GM12878 (cell line): Measurements from ENCODE around the gene HOXB2. TPM values are rescaled to one million over a fixed set of nuclear protein-coding genes. Genes with fewer than 3 reads are reported as not detected.

Source experiments
- ASH2L ChIP-seq: fragments of 300-600, 200-600 bp; sonication (generic); IDR thresholded peaks from 2 replicates; pipeline ENCODE4 v1.6.1; 2017; ENCODE audit warnings: low read depth, mild to moderate bottlenecking, borderline replicate concordance
- ATF3 ChIP-seq: IDR thresholded peaks from 2 replicates; pipeline ENCODE4 v1.6.1; 2011; ENCODE audit warnings: low read depth, mild to moderate bottlenecking, low read length, moderate library complexity, borderline replicate concordance; ENCODE audit errors: extremely low read depth
- ATF7 ChIP-seq: fragments of 450-650 bp; IDR thresholded peaks from 2 replicates; pipeline ENCODE4 v1.6.1; 2016; ENCODE audit warnings: low read depth, mild to moderate bottlenecking
- BMI1 ChIP-seq: fragments of 450-650 bp; IDR thresholded peaks from 2 replicates; pipeline ENCODE4 v1.6.1; 2016; ENCODE audit warnings: mild to moderate bottlenecking, moderate library complexity, borderline replicate concordance
- CEBPZ ChIP-seq: fragments of 150-350 bp; IDR thresholded peaks from 2 replicates; pipeline ENCODE4 v1.6.1; 2016; ENCODE audit warnings: low read depth, low read length
- DPF2 ChIP-seq: fragments of 450-650 bp; IDR thresholded peaks from 2 replicates; pipeline ENCODE4 v1.6.1; 2017; ENCODE audit warnings: mild to moderate bottlenecking
- E2F4 ChIP-seq: IDR thresholded peaks from 2 replicates; pipeline ENCODE4 v1.6.1; 2012; ENCODE audit warnings: low read depth, low read length, improper control_type of control experiment
- EED ChIP-seq: sonication (generic); IDR thresholded peaks from 2 replicates; pipeline ENCODE4 v1.6.1; 2016; ENCODE audit warnings: antibody characterized with exemption, low read depth
- GATAD2B ChIP-seq: fragments of 450-650 bp; conservative IDR thresholded peaks from 2 replicates; pipeline ENCODE4 v1.6.1; 2017; ENCODE audit warnings: low read depth, mild to moderate bottlenecking, moderate library complexity
- HDAC2 ChIP-seq: fragments of 200-600 bp; sonication (generic); IDR thresholded peaks from 2 replicates; pipeline ENCODE4 v1.6.1; 2017
- HDAC6 ChIP-seq: fragments of 200-600 bp; sonication (generic); IDR thresholded peaks from one replicate; pipeline ENCODE4 v1.8.0; 2017; ENCODE audit warnings: antibody characterized with exemption; ENCODE audit not compliant: unreplicated experiment
- IKZF1 ChIP-seq: fragments of 450-650 bp; conservative IDR thresholded peaks from 2 replicates; pipeline ENCODE4 v1.6.1; 2017; ENCODE audit warnings: antibody characterized with exemption, mild to moderate bottlenecking
- IKZF2 ChIP-seq, 2 experiments: fragments of 450-650 bp; IDR thresholded peaks; 2 replicates each; pipeline ENCODE4 v1.6.1; 2017; ENCODE audit warnings: mild to moderate bottlenecking in 2 of 2, moderate library complexity in 2 of 2
- JUND ChIP-seq: IDR thresholded peaks from 2 replicates; pipeline ENCODE4 v1.6.1; 2012; ENCODE audit warnings: low read depth, mild to moderate bottlenecking, low read length, improper control_type of control experiment, moderate library complexity
- KDM1A ChIP-seq: fragments of 200-600 bp; sonication (generic); IDR thresholded peaks from 2 replicates; pipeline ENCODE4 v1.6.1; 2016; ENCODE audit warnings: borderline replicate concordance
- MAX ChIP-seq: IDR thresholded peaks from 2 replicates; pipeline ENCODE4 v1.6.1; 2012; ENCODE audit warnings: low read depth, low read length, improper control_type of control experiment
- MEF2B ChIP-seq: fragments of 450-650 bp; IDR thresholded peaks from 2 replicates; pipeline ENCODE4 v1.6.1; 2018; ENCODE audit warnings: mild to moderate bottlenecking, moderate library complexity; ENCODE audit not compliant: partially characterized antibody, poor library complexity, severe bottlenecking
- MTA2 ChIP-seq: fragments of 450-650 bp; IDR thresholded peaks from 2 replicates; pipeline ENCODE4 v1.6.1; 2016; ENCODE audit warnings: low read depth, mild to moderate bottlenecking, moderate library complexity
- POLR2AphosphoS5 ChIP-seq: IDR thresholded peaks from 2 replicates; pipeline ENCODE4 v1.6.1; 2011; ENCODE audit warnings: mild to moderate bottlenecking, low read length, inconsistent platforms
- RBBP5 ChIP-seq: fragments of 200-600 bp; sonication (generic); conservative IDR thresholded peaks from 2 replicates; pipeline ENCODE4 v1.6.1; 2016
- RELA ChIP-seq: fragments of 450-650 bp; IDR thresholded peaks from 2 replicates; pipeline ENCODE4 v1.8.0; 2014; ENCODE audit warnings: borderline replicate concordance; ENCODE audit not compliant: partially characterized antibody
- SIX5 ChIP-seq: IDR thresholded peaks from 2 replicates; pipeline ENCODE4 v1.6.1; 2011; ENCODE audit warnings: mild to moderate bottlenecking, low read depth, low read length, moderate library complexity; ENCODE audit not compliant: severe bottlenecking
- SMC3 ChIP-seq: IDR thresholded peaks from 2 replicates; pipeline ENCODE4 v1.6.1; 2011; ENCODE audit warnings: low read length, improper control_type of control experiment, borderline replicate concordance
- SRF ChIP-seq, 2 experiments: IDR thresholded peaks; 2 replicates each; pipeline ENCODE4 v1.6.1; 2011; ENCODE audit warnings: low read depth in 2 of 2, low read length in 2 of 2, mild to moderate bottlenecking in 1 of 2, moderate library complexity in 1 of 2
- STAT1 ChIP-seq: fragments of 450-650 bp; conservative IDR thresholded peaks from 2 replicates; pipeline ENCODE4 v1.6.1; 2014; ENCODE audit warnings: antibody characterized with exemption, mild to moderate bottlenecking
- STAT3 ChIP-seq: IDR thresholded peaks from 2 replicates; pipeline ENCODE4 v1.6.1; 2011; ENCODE audit warnings: low read depth, low read length, improper control_type of control experiment
- YY1 ChIP-seq: IDR thresholded peaks from 2 replicates; pipeline ENCODE4 v1.6.1; 2011; ENCODE audit warnings: low read depth, mild to moderate bottlenecking, low read length
- ZNF207 ChIP-seq: fragments of 450-650 bp; IDR thresholded peaks from 2 replicates; pipeline ENCODE4 v1.6.1; 2014; ENCODE audit warnings: antibody characterized with exemption, mild to moderate bottlenecking, borderline replicate concordance
- polyA plus RNA-seq, 11 experiments: library from polyadenylated mRNA; depleted of rRNA in 4 of 11; unstranded in 6 of 11; stranded (reverse) in 5 of 11; fragments of >200 nt; fragmentation: Nextera tagmentation in 4 of 11; fragmentation: Illumina TruSeq in 1 of 11; extraction: Ambion mirVana in 4 of 11; extraction: Trizol in 1 of 11; gene quantifications; 1 replicate in 1 of 11; 2 replicates in 10 of 11; pipeline versions ENCODE4 v1.2.1 to v1.2.3, GENCODE V29; 2011 to 2016; ENCODE audit warnings: inconsistent platforms in 2 of 11, missing spikeins in 2 of 11, low read depth in 1 of 11
- total RNA-seq, 4 experiments: library from RNA; depleted of rRNA in 3 of 4; stranded (reverse); fragments of >200 nt in 3 of 4; fragmentation: Illumina TruSeq in 1 of 4; extraction: Trizol in 1 of 4; gene quantifications; 2 replicates each; pipeline versions ENCODE4 v1.2.1 to v1.2.3, GENCODE V29; 2013 to 2021

HOXB2 gene
- total and polyA plus RNA-seq, 10 of the 15 experiments (the other 5 are each of a cell fraction or from before 2014, with no cell fraction given): 0.16 to 8.8 (median 2.3) TPM

GRCh38 chr17:48543107-48543853 lies 1.6 kb downstream of the HOXB2 start (continued):
- TF ChIP-seq SMC3: no peak; the same call in 1 of the 2 replicates
- TF ChIP-seq SIX5: no peak
- TF ChIP-seq RBBP5: no peak
- TF ChIP-seq BMI1: no peak
- no peak for TF ChIP-seq ASH2L
- peak in 1 of 2 experiments; percentile 12; a peak in 1 of 4 replicates for TF ChIP-seq IKZF2 (IDR thresholded peaks at IDR 0.05)
- no peak for TF ChIP-seq CEBPZ
- TF ChIP-seq MAX: no peak; the same call in 1 of the 2 replicates
- TF ChIP-seq ATF7: no peak
- no peak for TF ChIP-seq JUND
- no peak for TF ChIP-seq STAT1
- peak; percentile 62 for TF ChIP-seq DPF2
- peak; percentile 76 for TF ChIP-seq POLR2AphosphoS5
- TF ChIP-seq GATAD2B: peak; percentile 74; the same call in 1 of the 2 replicates
- TF ChIP-seq SRF (IDR thresholded peaks at IDR 0.05; ENCODE audit: low read depth in 2 of 2, low read length in 2 of 2): no peak
- no peak for TF ChIP-seq HDAC2
- TF ChIP-seq YY1: no peak
- no peak for TF ChIP-seq E2F4
- TF ChIP-seq RELA: no peak
- TF ChIP-seq STAT3: no peak
- peak; percentile 23; the same call in 1 of the 2 replicates for TF ChIP-seq EED
- no peak for TF ChIP-seq ZNF207
- no peak for TF ChIP-seq ATF3
- TF ChIP-seq MEF2B: no peak
- TF ChIP-seq MTA2: no peak
- TF ChIP-seq HDAC6: peak; percentile 98
- TF ChIP-seq IKZF1: peak; percentile 71
- TF ChIP-seq KDM1A: no peak
